ENCODE results near the gene EEF2K. TPM values are rescaled to one million over a fixed set of nuclear protein-coding genes. Genes with fewer than 3 reads are reported as not detected.
A peak's percentile ranks its signal among the peaks of the same experiment; 100 is the strongest.

The EEF2K gene
- polyA plus RNA-seq, 3 donors from 2014 or later, result 1.1 to 3.2 TPM; not detected in 1

DNA sequence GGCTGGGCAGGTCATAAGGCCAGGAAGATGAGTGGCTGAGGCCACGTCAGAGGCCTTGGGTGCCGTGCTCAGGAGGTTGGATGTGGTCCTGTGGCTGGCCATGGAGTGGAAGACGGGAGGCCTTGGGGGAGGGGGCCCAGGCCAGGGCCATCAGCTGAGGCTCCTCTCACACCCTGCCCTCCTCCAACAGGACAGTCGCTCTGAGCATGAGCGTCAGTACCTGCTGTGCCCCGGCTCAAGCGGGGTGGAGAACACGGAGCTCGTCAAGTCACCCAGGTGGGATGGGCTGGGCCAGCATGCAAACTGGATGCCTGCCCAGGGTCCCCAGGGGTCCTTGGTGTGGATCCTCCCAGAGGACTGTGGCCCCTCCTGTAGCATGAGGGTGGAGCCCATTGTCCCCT lies 110.3 kb downstream of the EEF2K start:
- DNase-seq, result no peak
- H3K4me3 Mint-ChIP-seq, result no peak overlapping the region
- H3K36me3 Mint-ChIP-seq, result peaks cover 14 to 52% (median 15%) of the 10 kb centered on the region in 3 donors
- peak overlapping the region in 1 of 6 donors; percentile 45 for H3K27ac Mint-ChIP-seq
- H3K9me3 Mint-ChIP-seq, result no peaks in the 10 kb centered on the region
- peaks cover 0 to 2% (median 0%) of the 10 kb centered on the region in 3 donors for H3K27me3 Mint-ChIP-seq (ENCODE audit: low read depth in 3 of 3)
- H3K4me1 Mint-ChIP-seq, result peaks cover 4 to 5% of the 10 kb centered on the region in 2 donors

GRCh38 chr16:22317001-22317530 lies 111.0 kb downstream of the EEF2K start:
- Mint-ChIP-seq H3K27me3 (ENCODE audit: low read depth in 3 of 3) (peaks cover 0 to 2% (median 2%) of the 10 kb centered on the region in 3 donors), H3K4me1 (peaks cover 4 to 6% of the 10 kb centered on the region in 2 donors), H3K27ac (peak overlapping the region in 1 of 6 donors; percentile 39), H3K4me3 (no peak overlapping the region), H3K9me3 (no peaks in the 10 kb centered on the region), H3K36me3 (peaks cover 10 to 47% (median 15%) of the 10 kb centered on the region in 3 donors)
- DNase-seq, result no peak

- Mint-ChIP-seq H3K9me3 (no peaks in the 10 kb centered on the region), H3K27me3 (ENCODE audit: low read depth in 3 of 3) (peaks cover 0 to 2% (median 2%) of the 10 kb centered on the region in 3 donors), H3K36me3 (peaks cover 10 to 47% (median 15%) of the 10 kb centered on the region in 3 donors), H3K4me1 (peaks cover 4 to 6% of the 10 kb centered on the region in 2 donors), H3K27ac (peak overlapping the region in 1 of 6 donors; percentile 39), H3K4me3 (no peak overlapping the region)
- no peak for DNase-seq
These were observed 111.5 kb downstream of the EEF2K start for GRCh38 chr16:22317625-22318024.

DNA sequence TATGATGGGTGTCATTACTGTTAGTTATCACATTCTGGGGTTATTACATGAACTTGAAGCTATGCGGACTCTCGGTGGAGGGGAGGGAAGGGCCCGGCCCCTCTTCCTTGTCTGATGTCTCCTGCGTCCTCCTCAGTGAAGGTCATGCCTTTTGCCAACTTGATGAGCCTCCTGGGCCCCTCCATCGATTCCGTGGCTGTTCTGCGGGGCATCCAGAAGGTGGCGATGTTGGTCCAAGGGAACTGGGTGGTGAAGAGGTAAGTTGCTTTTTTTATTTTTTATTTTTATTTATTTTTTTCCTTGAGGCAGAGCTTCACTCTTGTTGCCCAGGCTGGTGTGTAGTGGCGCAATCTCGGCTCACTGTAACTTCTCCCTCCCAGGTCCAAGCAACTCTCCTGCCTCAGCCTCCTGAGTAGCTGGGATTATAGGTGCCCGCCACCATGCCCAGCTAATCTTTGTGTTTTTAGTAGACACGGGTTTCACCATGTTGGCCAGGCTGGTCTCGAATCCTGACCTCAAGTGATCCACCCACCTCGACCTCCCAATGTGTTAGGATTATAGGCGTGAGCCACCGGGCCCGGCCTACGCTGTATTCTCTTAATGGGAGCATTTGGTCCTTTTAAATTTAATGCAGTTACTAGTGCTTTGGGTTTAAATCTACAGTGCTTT lies 112.7 kb downstream of the EEF2K start:
- Mint-ChIP-seq H3K9me3 (no peaks in the 10 kb centered on the region), H3K4me3 (no peak overlapping the region), H3K36me3 (peaks cover 10 to 42% (median 15%) of the 10 kb centered on the region in 3 donors), H3K27me3 (ENCODE audit: low read depth in 3 of 3) (peaks cover 0 to 2% (median 2%) of the 10 kb centered on the region in 3 donors), H3K4me1 (peaks cover 4 to 6% of the 10 kb centered on the region in 2 donors), H3K27ac (peak overlapping the region in 1 of 6 donors; percentile 40)
- DNase-seq, result peak; percentile 22 to 41 (median 39)

DNA sequence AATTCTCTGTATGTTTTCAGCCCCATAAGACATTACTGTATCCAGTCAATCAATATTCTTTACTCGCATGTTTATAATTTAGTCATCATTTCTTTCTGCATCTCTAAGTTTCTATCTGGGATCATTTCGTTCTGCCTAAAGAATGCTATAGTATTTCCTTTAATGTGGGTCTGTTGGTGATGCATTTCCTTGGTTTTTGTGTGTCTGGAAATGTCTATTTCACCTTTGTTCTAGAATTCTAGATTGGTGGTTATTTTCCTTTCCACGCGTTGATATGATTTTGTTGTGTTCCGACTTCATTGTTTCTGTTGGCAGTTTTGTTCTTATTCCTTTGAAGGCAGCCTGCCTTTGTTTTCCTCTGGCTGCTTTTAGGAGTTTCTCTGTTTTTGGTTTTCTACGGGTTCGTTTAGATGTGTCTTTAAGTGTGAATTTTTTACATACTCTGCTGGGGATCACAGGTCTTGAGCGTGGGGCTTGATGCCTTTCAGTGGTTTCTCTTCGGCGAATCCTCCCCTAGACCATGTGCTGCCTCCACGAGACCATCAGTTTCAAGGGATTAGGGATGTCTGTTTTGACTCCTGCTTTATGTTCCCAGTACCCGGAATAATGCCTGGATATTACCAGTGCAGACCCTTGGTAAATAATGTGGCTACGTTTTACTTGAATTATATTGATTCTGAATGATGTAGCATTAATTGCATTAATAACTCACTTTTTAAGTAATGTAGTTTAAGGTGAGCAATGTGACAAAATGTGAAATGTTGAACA lies 114.7 kb downstream of the EEF2K start:
- Mint-ChIP-seq H3K4me3 (no peak overlapping the region), H3K27me3 (ENCODE audit: low read depth in 3 of 3) (peaks cover 0 to 4% (median 4%) of the 10 kb centered on the region in 3 donors), H3K9me3 (no peaks in the 10 kb centered on the region), H3K27ac (peak overlapping the region in 3 of 6 donors; percentile 28 to 54 (median 46)), H3K4me1 (peaks cover 4 to 6% of the 10 kb centered on the region in 2 donors), H3K36me3 (peaks cover 4 to 31% (median 10%) of the 10 kb centered on the region in 3 donors)
- DNase-seq, result no peak

DNA sequence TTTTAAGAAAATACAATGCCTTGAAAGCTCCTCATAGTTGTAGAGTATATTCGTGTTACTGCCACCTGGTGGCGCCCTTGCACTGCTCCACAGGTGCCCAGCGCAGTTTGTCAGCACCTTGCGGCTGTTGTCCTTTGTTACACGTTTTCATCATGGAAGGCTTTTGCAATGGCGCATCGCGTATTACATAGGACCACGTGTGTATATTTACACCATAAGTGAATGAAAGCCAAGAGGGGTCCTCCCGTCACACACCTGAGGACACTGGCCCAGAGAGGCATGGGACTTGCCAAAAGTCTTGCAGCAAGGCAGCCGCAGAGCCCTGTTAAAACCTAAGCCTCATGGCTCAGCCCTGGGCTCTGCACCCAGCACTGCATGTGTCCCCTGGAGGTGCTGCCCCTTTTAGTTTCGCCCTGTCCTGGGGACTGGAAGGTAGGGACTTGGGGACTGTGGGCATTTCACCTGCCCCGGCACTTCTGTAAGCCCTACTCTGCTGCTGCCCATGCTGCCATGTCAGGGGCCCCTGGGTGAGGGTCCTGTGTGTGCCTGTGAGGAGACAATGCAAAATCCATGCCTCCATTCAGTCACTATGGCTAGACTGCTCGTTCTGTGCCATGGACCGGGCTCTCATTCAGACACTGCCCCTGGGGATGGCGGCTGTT lies 115.4 kb downstream of the EEF2K start:
- DNase-seq, result peak; percentile 36 to 53 (median 47)
- no peaks in the 10 kb centered on the region for H3K9me3 Mint-ChIP-seq
- H3K27ac Mint-ChIP-seq, result peak overlapping the region in 2 of 6 donors; percentile 46 to 54
- H3K4me3 Mint-ChIP-seq, result no peak overlapping the region
- peaks cover 4 to 28% (median 10%) of the 10 kb centered on the region in 3 donors for H3K36me3 Mint-ChIP-seq
- H3K4me1 Mint-ChIP-seq, result peaks cover 4 to 6% of the 10 kb centered on the region in 2 donors
- H3K27me3 Mint-ChIP-seq (ENCODE audit: low read depth in 3 of 3), result peaks cover 0 to 4% (median 4%) of the 10 kb centered on the region in 3 donors

DNA sequence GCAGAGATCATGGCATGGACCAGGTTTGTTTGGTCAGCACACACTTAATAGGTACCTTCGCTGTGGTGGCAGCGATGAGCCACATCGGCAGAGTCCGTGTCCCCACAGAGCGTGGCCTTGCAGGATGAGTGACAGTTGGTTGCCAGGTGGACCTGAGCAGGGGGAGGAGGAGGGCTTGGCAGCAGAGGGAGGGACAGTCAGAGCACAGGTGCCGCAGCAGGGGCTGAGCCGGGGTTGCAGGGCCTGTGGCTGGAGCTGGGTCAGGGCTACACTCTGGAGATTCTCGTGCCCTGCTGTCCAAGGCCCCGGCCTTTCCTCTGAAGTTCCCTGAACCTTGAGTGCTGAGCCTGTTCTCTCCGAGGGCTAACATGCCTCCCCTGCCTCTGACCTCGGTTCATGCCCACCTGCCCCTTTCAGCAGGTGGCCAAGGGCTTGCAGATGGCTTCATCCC lies 116.0 kb downstream of the EEF2K start:
- no peaks in the 10 kb centered on the region for H3K9me3 Mint-ChIP-seq
- peaks cover 4 to 28% (median 10%) of the 10 kb centered on the region in 3 donors for H3K36me3 Mint-ChIP-seq
- H3K27ac Mint-ChIP-seq, result no peak overlapping the region
- H3K4me1 Mint-ChIP-seq, result peaks cover 4 to 6% of the 10 kb centered on the region in 2 donors
- no peak for DNase-seq
- no peak overlapping the region for H3K4me3 Mint-ChIP-seq
- peaks cover 0 to 4% (median 4%) of the 10 kb centered on the region in 3 donors for H3K27me3 Mint-ChIP-seq (ENCODE audit: low read depth in 3 of 3)

GRCh38 chr16:22322741-22323140 lies 116.7 kb downstream of the EEF2K start:
- no peak overlapping the region for H3K4me3 Mint-ChIP-seq
- H3K4me1 Mint-ChIP-seq, result peaks cover 4 to 6% of the 10 kb centered on the region in 2 donors
- peaks cover 4 to 22% (median 7%) of the 10 kb centered on the region in 3 donors for H3K36me3 Mint-ChIP-seq
- H3K27me3 Mint-ChIP-seq (ENCODE audit: low read depth in 3 of 3), result peaks cover 0 to 4% (median 4%) of the 10 kb centered on the region in 3 donors
- H3K9me3 Mint-ChIP-seq, result no peaks in the 10 kb centered on the region
- no peak for DNase-seq
- no peak overlapping the region for H3K27ac Mint-ChIP-seq

DNA sequence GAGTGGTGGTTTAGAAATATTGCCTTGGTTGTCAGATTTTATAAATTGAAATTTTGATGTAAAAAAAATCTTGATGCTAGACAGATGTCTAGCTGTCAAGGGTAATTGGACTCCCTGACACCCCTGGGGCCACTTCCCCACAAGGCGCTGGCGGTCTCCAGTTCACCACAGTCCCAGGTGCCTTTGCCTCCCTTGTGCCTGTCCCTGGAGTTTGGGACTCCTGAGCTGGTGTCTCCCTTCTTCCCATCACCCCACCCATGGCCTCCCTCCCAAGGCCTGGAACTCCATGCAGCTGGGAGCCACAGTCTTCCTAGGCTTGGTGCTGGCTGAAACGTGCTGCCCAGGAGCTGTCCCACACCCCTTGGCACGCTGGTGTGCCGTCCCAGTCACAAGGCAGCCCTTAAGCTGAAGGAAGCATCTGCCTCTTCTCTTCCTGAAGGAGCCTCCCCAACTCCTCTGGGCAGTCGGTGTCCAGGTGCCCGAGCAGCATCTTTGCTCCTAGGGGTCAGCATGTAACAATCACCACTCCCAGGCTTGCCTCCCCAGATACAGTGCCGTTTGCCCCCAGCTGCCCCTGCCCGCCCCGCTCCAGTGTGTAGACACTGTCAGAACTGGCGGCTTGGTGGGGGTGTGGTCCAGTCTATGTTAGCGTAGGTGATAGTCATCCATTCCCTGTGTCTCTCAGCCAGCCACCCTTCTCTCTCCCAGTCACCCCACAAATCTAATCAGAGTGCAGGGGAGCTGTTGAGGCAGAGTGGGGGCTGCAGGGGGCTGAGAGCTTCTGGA lies 117.3 kb downstream of the EEF2K start:
- DNase-seq, result no peak
- Mint-ChIP-seq H3K4me3 (no peak overlapping the region), H3K4me1 (peaks cover 4 to 6% of the 10 kb centered on the region in 2 donors), H3K9me3 (no peaks in the 10 kb centered on the region), H3K27ac (peak overlapping the region in 1 of 6 donors; percentile 51), H3K36me3 (peaks cover 4 to 21% (median 7%) of the 10 kb centered on the region in 3 donors), H3K27me3 (ENCODE audit: low read depth in 3 of 3) (peaks cover 0 to 4% (median 4%) of the 10 kb centered on the region in 3 donors)

DNA sequence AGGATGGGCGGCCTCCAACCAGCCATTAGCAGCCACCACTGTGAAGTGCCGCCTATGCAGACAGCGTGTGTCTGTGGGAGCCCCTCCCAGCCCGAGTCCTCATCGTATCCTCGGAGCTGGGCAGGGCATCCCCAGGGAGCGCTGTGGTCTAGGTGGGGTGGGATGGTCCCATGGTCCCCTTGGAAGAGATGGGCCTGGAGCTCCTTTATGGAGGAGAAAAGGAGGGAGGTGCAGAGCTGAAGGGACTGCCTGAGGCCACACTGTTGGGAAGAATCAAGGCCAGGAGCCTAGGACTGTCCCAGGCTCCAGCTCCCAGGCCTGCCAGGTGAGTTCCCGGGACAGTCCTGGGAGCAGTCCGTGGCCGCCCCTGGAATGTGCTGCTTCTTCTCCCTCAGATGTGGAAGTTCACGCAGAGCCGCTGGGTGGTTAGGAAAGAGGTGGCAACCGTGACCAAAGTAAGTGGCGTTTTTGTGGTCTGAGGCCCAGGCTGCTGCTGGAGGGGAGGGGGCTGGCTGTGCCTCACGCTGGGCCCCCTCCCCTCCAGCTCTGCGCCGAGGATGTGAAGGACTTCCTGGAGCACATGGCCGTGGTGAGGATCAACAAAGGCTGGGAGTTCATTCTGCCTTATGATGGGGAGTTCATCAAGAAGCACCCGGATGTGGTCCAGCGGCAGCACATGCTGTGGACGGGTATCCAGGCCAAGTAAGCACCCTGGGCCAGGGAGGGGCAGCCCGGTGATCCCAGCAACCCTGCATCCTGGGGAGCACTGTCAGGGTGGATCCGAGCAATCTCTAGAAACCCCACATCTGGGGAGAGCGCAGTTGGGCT lies 118.1 kb downstream of the EEF2K start:
- Mint-ChIP-seq H3K36me3 (peaks cover 4 to 18% (median 7%) of the 10 kb centered on the region in 3 donors), H3K4me1 (peaks cover 3 to 6% of the 10 kb centered on the region in 2 donors), H3K27me3 (ENCODE audit: low read depth in 3 of 3) (peaks cover 0 to 4% (median 4%) of the 10 kb centered on the region in 3 donors), H3K27ac (no peak overlapping the region), H3K9me3 (no peaks in the 10 kb centered on the region), H3K4me3 (no peak overlapping the region)
- no peak for DNase-seq

- Mint-ChIP-seq H3K4me1 (peaks cover 3 to 6% of the 10 kb centered on the region in 2 donors), H3K4me3 (no peak overlapping the region), H3K27ac (no peak overlapping the region), H3K36me3 (peaks cover under 1 to 16% (median under 1%) of the 10 kb centered on the region in 3 donors), H3K27me3 (ENCODE audit: low read depth in 3 of 3) (peaks cover 0 to 4% (median 4%) of the 10 kb centered on the region in 3 donors), H3K9me3 (no peaks in the 10 kb centered on the region)
- no peak for DNase-seq
These were observed 118.9 kb downstream of the EEF2K start for GRCh38 chr16:22324787-22325597.

Data from immature natural killer cell (primary cell).